HEK293T (cell line): ENCODE data around the gene IL21R.

Experiments
- ARNT ChIP-seq: fragments of 450-650 bp; IDR thresholded peaks from 2 replicates; pipeline ENCODE4 v1.6.1; 2017; ENCODE audit warnings: mild to moderate bottlenecking
- BHLHE40 ChIP-seq: fragments of 450-650 bp; IDR thresholded peaks from 2 replicates; pipeline ENCODE4 v1.6.1; 2016; ENCODE audit warnings: mild to moderate bottlenecking, moderate library complexity, borderline replicate concordance
- ELF4 ChIP-seq: fragments of 450-650 bp; IDR thresholded peaks from 2 replicates; pipeline ENCODE4 v1.6.1; 2017; ENCODE audit warnings: antibody characterized with exemption
- FOXA1 ChIP-seq: fragments of 450-650 bp; IDR thresholded peaks from 2 replicates; pipeline ENCODE4 v1.6.1; 2016; ENCODE audit warnings: mild to moderate bottlenecking
- FOXK2 ChIP-seq: fragments of 450-650 bp; IDR thresholded peaks from 2 replicates; pipeline ENCODE4 v1.6.1; 2016; ENCODE audit warnings: mild to moderate bottlenecking
- FOXM1 ChIP-seq: fragments of 450-650 bp; IDR thresholded peaks from 2 replicates; pipeline ENCODE4 v1.6.1; 2017; ENCODE audit warnings: mild to moderate bottlenecking, borderline replicate concordance
- HDGF ChIP-seq: fragments of 450-650 bp; IDR thresholded peaks from 2 replicates; pipeline ENCODE4 v1.6.1; 2017; ENCODE audit warnings: antibody characterized with exemption, borderline replicate concordance
- L3MBTL2 ChIP-seq: fragments of 450-650 bp; conservative IDR thresholded peaks from 2 replicates; pipeline ENCODE4 v1.6.1; 2016; ENCODE audit warnings: mild to moderate bottlenecking
- SP1 ChIP-seq: fragments of 450-650 bp; IDR thresholded peaks from 2 replicates; pipeline ENCODE4 v1.6.1; 2017
- SUZ12 ChIP-seq: fragments of 450-650 bp; IDR thresholded peaks from 2 replicates; pipeline ENCODE4 v1.6.1; 2016; ENCODE audit warnings: mild to moderate bottlenecking
- TARDBP ChIP-seq: fragments of 450-650 bp; IDR thresholded peaks from 2 replicates; pipeline ENCODE4 v1.6.1; 2016
- ZNF384 ChIP-seq: fragments of 450-650 bp; IDR thresholded peaks from 2 replicates; pipeline ENCODE4 v1.6.1; 2016
- TF ChIP-seq, protein P1 (sequence below): fragments of 450-650 bp; IDR thresholded peaks from 2 replicates; pipeline ENCODE4 v1.6.1; 2016

DNA sequence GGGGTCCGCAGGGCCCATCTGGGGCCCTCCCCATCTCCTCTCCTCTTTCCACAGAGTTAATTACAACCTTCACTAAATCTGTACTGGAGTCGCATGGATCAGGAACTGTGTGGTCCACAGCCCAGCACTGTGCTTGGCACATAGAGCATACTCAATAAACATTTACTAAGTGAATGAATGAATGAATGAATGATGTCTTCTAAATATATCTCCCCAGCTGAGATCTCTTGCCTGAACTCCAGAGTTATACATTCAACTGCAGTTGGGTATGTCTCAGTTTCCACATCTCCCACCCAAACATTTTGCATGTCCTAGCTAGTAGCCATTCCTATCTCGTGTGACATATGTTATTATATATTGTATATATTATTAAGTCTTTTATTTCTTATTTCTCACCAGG lies 28.7 kb upstream of the IL21R start:
- no peak for TF ChIP-seq FOXM1
- TF ChIP-seq FOXA1 = no peak
- TF ChIP-seq, protein P1, sequence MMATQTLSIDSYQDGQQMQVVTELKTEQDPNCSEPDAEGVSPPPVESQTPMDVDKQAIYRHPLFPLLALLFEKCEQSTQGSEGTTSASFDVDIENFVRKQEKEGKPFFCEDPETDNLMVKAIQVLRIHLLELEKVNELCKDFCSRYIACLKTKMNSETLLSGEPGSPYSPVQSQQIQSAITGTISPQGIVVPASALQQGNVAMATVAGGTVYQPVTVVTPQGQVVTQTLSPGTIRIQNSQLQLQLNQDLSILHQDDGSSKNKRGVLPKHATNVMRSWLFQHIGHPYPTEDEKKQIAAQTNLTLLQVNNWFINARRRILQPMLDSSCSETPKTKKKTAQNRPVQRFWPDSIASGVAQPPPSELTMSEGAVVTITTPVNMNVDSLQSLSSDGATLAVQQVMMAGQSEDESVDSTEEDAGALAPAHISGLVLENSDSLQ = no peak
- TF ChIP-seq SUZ12 = no peak
- TF ChIP-seq ZNF384 = no peak
- TF ChIP-seq ARNT = no peak
- no peak for TF ChIP-seq TARDBP
- TF ChIP-seq L3MBTL2 = no peak
- TF ChIP-seq BHLHE40 = no peak
- TF ChIP-seq SP1 = no peak
- no peak for TF ChIP-seq ELF4
- TF ChIP-seq FOXK2 = no peak
- TF ChIP-seq HDGF = no peak
